ENCODE data around the gene SEMA4A. TPM values are rescaled to one million over a fixed set of nuclear protein-coding genes. Genes with fewer than 3 reads are reported as not detected.
"Not testable (repeated sequence)": the region's sequence is repeated elsewhere in the genome, so short reads cannot be mapped to it uniquely, and the experiment has no call there.

The SEMA4A gene
- total and polyA plus RNA-seq, 4 donors = 1.1 to 3.5 (median 1.7) TPM

- 82% methylated on average over 17 of the region's 17 CpGs for WGBS
- no peak for TF ChIP-seq CTCF (IDR thresholded peaks at IDR 0.05; ENCODE audit: low read depth, low read length, missing input control)
- Histone ChIP-seq H3K27ac (ENCODE audit: low read depth in 1 of 2, low read length in 2 of 2) (peak overlapping the region; percentile 67 to 93), H3K4me3 (ENCODE audit: low read depth in 1 of 3, low read length in 3 of 3) (no peak overlapping the region), H3K4me1 (ENCODE audit: control insufficient read depth in 4 of 4, insufficient read depth in 4 of 4, low read length in 3 of 4) (peaks cover 9 to 71% (median 50%) of the 10 kb centered on the region in 4 donors), H3K27me3 (ENCODE audit: control insufficient read depth in 4 of 4, insufficient read depth in 4 of 4, low read length in 3 of 4) (no peaks in the 10 kb centered on the region), H3K36me3 (ENCODE audit: control insufficient read depth in 4 of 4, insufficient read depth in 3 of 4, low read depth in 1 of 4, low read length in 3 of 4) (no peaks in the 10 kb centered on the region), H3K9me3 (ENCODE audit: control insufficient read depth in 4 of 4, low read length in 3 of 4) (no peaks in the 10 kb centered on the region), H3K9ac (ENCODE audit: low read depth in 1 of 2, low read length in 2 of 2) (no peak overlapping the region)
- DNase-seq (ENCODE audit: low spot score) = no peak
Observed at GRCh38 chr1:156124557-156125483, 28.6 kb upstream of the SEMA4A start.

- peaks cover 6 to 70% (median 47%) of the 10 kb centered on the region in 4 donors for H3K4me1 ChIP-seq (ENCODE audit: control insufficient read depth in 4 of 4, insufficient read depth in 4 of 4, low read length in 3 of 4)
- not testable (repeated sequence) for H3K9ac ChIP-seq (ENCODE audit: low read depth in 1 of 2, low read length in 2 of 2); H3K4me3 ChIP-seq (ENCODE audit: low read depth in 1 of 3, low read length in 3 of 3); DNase-seq (ENCODE audit: low spot score); H3K27me3 ChIP-seq (ENCODE audit: control insufficient read depth in 4 of 4, insufficient read depth in 4 of 4, low read length in 3 of 4); H3K36me3 ChIP-seq (ENCODE audit: control insufficient read depth in 4 of 4, insufficient read depth in 3 of 4, low read depth in 1 of 4, low read length in 3 of 4); H3K9me3 ChIP-seq (ENCODE audit: control insufficient read depth in 4 of 4, low read length in 3 of 4); H3K27ac ChIP-seq (ENCODE audit: low read depth in 1 of 2, low read length in 2 of 2)
- 85% methylated on average over 10 of the region's 10 CpGs for WGBS
Observed at GRCh38 chr1:156125544-156125943, 27.8 kb upstream of the SEMA4A start.

- Histone ChIP-seq H3K36me3 (ENCODE audit: control insufficient read depth in 4 of 4, insufficient read depth in 3 of 4, low read depth in 1 of 4, low read length in 3 of 4) (peaks cover 0 to 4% (median 0%) of the 10 kb centered on the region in 4 donors), H3K27me3 (ENCODE audit: control insufficient read depth in 4 of 4, insufficient read depth in 4 of 4, low read length in 3 of 4) (no peaks in the 10 kb centered on the region), H3K9me3 (ENCODE audit: control insufficient read depth in 4 of 4, low read length in 3 of 4) (no peaks in the 10 kb centered on the region), H3K27ac (ENCODE audit: low read depth in 1 of 2, low read length in 2 of 2) (peak overlapping the region; percentile 61 to 78), H3K9ac (ENCODE audit: low read depth in 1 of 2, low read length in 2 of 2) (no peak overlapping the region), H3K4me1 (ENCODE audit: control insufficient read depth in 4 of 4, insufficient read depth in 4 of 4, low read length in 3 of 4) (peaks cover 4 to 64% (median 42%) of the 10 kb centered on the region in 4 donors), H3K4me3 (ENCODE audit: low read depth in 1 of 3, low read length in 3 of 3) (no peak overlapping the region)
- DNase-seq (ENCODE audit: low spot score) = no peak
- WGBS = 57% methylated on average over 11 of the region's 11 CpGs
- TF ChIP-seq ZBTB33 (IDR thresholded peaks at IDR 0.05) (no peak), HNF4G (IDR thresholded peaks at IDR 0.05) (no peak), MAX (IDR thresholded peaks at IDR 0.05) (no peak), EGR1 (IDR thresholded peaks at IDR 0.05; ENCODE audit: low read depth in 2 of 2) (no peak), JUND (IDR thresholded peaks at IDR 0.05) (peak in 1 of 2 donors; percentile 44), RXRA (IDR thresholded peaks at IDR 0.05) (no peak), ATF3 (IDR thresholded peaks at IDR 0.05) (no peak), HNF4A (conservative IDR thresholded peaks at IDR 0.05) (no peak), RAD21 (IDR thresholded peaks at IDR 0.05) (no peak), SP1 (IDR thresholded peaks at IDR 0.05) (peak; percentile 11), REST (IDR thresholded peaks at IDR 0.05) (no peak), GABPA (IDR thresholded peaks at IDR 0.05 in 1 of 2, conservative IDR thresholded peaks at IDR 0.05 in 1 of 2) (no peak), FOXA1 (IDR thresholded peaks at IDR 0.05) (no peak), TAF1 (conservative IDR thresholded peaks at IDR 0.05) (no peak), NR2F2 (IDR thresholded peaks at IDR 0.05) (no peak), YY1 (IDR thresholded peaks at IDR 0.05) (no peak), FOXA2 (IDR thresholded peaks at IDR 0.05) (no peak)
Observed at GRCh38 chr1:156126043-156126629, 27.2 kb upstream of the SEMA4A start.
